WTC11 (cell line): Measurements from ENCODE around the gene TTC38. TPM values are rescaled to one million over a fixed set of nuclear protein-coding genes. Genes with fewer than 3 reads are reported as not detected.

Experiments used
- ATAC-seq: fragments of 200-7000 bp; cut with Tn5 transposase; 2 replicates; pipeline ENCODE4 v1.10.0; 2021; ENCODE audit warnings: mild to moderate bottlenecking, moderate library complexity
- CTCF ChIA-PET: fragments of 300-600 bp; sonication (Branson Sonifier 250); formaldehyde crosslinking; loops from one replicate; lab custom pipeline; 2021; ENCODE audit warnings: antibody characterized with exemption; lab: Charles Lee
- POLR2A ChIA-PET: fragments of 350-600 bp; sonication (Branson Sonifier 250); formaldehyde crosslinking; loops from one replicate; lab custom pipeline; 2021; ENCODE audit warnings: antibody characterized with exemption; lab: Charles Lee
- DNase-seq: peaks from one replicate; pipeline ENCODE4 v3.0.0; 2021; ENCODE audit warnings: low spot score
- H3K27ac Mint-ChIP-seq: 2 replicates; pipeline ENCODE4 v1.8.0; 2021; ENCODE audit warnings: mixed read lengths
- H3K27me3 Mint-ChIP-seq: 2 replicates; pipeline ENCODE4 v1.8.0; 2021; ENCODE audit warnings: low read depth, mild to moderate bottlenecking, moderate library complexity, mixed read lengths
- H3K36me3 Mint-ChIP-seq: 2 replicates; pipeline ENCODE4 v1.8.0; 2021; ENCODE audit warnings: mixed read lengths
- H3K4me1 Mint-ChIP-seq: 2 replicates; pipeline ENCODE4 v1.8.0; 2022; ENCODE audit warnings: mixed read lengths
- H3K4me3 Mint-ChIP-seq: 2 replicates; pipeline ENCODE4 v1.8.0; 2021; ENCODE audit warnings: mild to moderate bottlenecking, moderate library complexity, mixed read lengths
- H3K9me3 Mint-ChIP-seq: 2 replicates; pipeline ENCODE4 v1.8.0; 2021; ENCODE audit warnings: mixed read lengths
- CBFB ChIP-seq: sonication (generic); formaldehyde crosslinking; IDR thresholded peaks from 2 replicates; pipeline ENCODE4 v1.8.1; 2022; ENCODE audit warnings: mild to moderate bottlenecking, low read depth, missing genetic modification reagents
- HMGA2 ChIP-seq: fragments of 250-450 bp; sonication (Bioruptor Pico); IDR thresholded peaks from 2 replicates; pipeline ENCODE4 v1.4.0; 2021; ENCODE audit warnings: mild to moderate bottlenecking, moderate library complexity
- JAZF1 ChIP-seq: fragments of 250-450 bp; sonication (Bioruptor Pico); IDR thresholded peaks from 2 replicates; pipeline ENCODE4 v1.9.0; 2021; ENCODE audit warnings: moderate library complexity, mild to moderate bottlenecking, inconsistent platforms
- KAT7 ChIP-seq: sonication (generic); formaldehyde crosslinking; IDR thresholded peaks from 2 replicates; pipeline ENCODE4 v1.8.1; 2023; ENCODE audit warnings: missing genetic modification reagents, mild to moderate bottlenecking, borderline replicate concordance
- PRRX2 ChIP-seq: fragments of 250-450 bp; sonication (Bioruptor Pico); IDR thresholded peaks from 2 replicates; pipeline ENCODE4 v1.8.0; 2021; ENCODE audit warnings: mild to moderate bottlenecking
- SMAD3 ChIP-seq: sonication (generic); formaldehyde crosslinking; IDR thresholded peaks from 2 replicates; pipeline ENCODE4 v1.8.0; 2022; ENCODE audit warnings: missing genetic modification reagents, mild to moderate bottlenecking, borderline replicate concordance
- SMAD4 ChIP-seq: sonication (generic); formaldehyde crosslinking; IDR thresholded peaks from 2 replicates; pipeline ENCODE4 v1.8.0; 2022; ENCODE audit warnings: mild to moderate bottlenecking, missing genetic modification reagents
- TCF7 ChIP-seq: sonication (generic); formaldehyde crosslinking; IDR thresholded peaks from 2 replicates; pipeline ENCODE4 v1.8.0; 2022; ENCODE audit warnings: mild to moderate bottlenecking, low read depth, missing genetic modification reagents, moderate library complexity
- ZNF219 ChIP-seq: sonication (generic); formaldehyde crosslinking; IDR thresholded peaks from 2 replicates; pipeline ENCODE4 v1.8.0; 2023; ENCODE audit warnings: missing genetic modification reagents, mild to moderate bottlenecking, borderline replicate concordance
- ZNF671 ChIP-seq: fragments of 250-450 bp; sonication (Bioruptor Pico); IDR thresholded peaks from 2 replicates; pipeline ENCODE4 v1.8.0; 2021; ENCODE audit warnings: mild to moderate bottlenecking
- total RNA-seq: library from RNA; stranded (reverse); gene quantifications from 3 replicates; pipeline ENCODE4 v1.2.3, GENCODE V29; 2021
- TF ChIP-seq, protein P1 (sequence below): sonication (generic); formaldehyde crosslinking; IDR thresholded peaks from 2 replicates; pipeline ENCODE4 v1.8.1; 2022; ENCODE audit warnings: missing genetic modification reagents, borderline replicate concordance
- TF ChIP-seq, protein P2 (sequence below): sonication (generic); formaldehyde crosslinking; conservative IDR thresholded peaks from 2 replicates; pipeline ENCODE4 v1.8.1; 2023; ENCODE audit warnings: mild to moderate bottlenecking, low read depth, missing genetic modification reagents, moderate library complexity
- TF ChIP-seq, protein P3 (sequence below): sonication (generic); formaldehyde crosslinking; IDR thresholded peaks from 2 replicates; pipeline ENCODE4 v1.8.0; 2023; ENCODE audit warnings: mild to moderate bottlenecking, missing genetic modification reagents
- TF ChIP-seq, protein P4 (sequence below): sonication (generic); formaldehyde crosslinking; IDR thresholded peaks from 2 replicates; pipeline ENCODE4 v1.8.1; 2023; ENCODE audit warnings: mild to moderate bottlenecking, missing genetic modification reagents, moderate library complexity
- TF ChIP-seq, protein P5 (sequence below): fragments of 250-450 bp; sonication (Bioruptor Pico); IDR thresholded peaks from 2 replicates; pipeline ENCODE4 v1.8.0; 2021; ENCODE audit warnings: mild to moderate bottlenecking
- TF ChIP-seq, protein P6 (sequence below): sonication (generic); formaldehyde crosslinking; IDR thresholded peaks from 2 replicates; pipeline ENCODE4 v1.8.0; 2022; ENCODE audit warnings: mild to moderate bottlenecking, missing genetic modification reagents

TTC38 gene
- total RNA-seq, 1 experiment from 2014 or later: 20.7 TPM

DNA sequence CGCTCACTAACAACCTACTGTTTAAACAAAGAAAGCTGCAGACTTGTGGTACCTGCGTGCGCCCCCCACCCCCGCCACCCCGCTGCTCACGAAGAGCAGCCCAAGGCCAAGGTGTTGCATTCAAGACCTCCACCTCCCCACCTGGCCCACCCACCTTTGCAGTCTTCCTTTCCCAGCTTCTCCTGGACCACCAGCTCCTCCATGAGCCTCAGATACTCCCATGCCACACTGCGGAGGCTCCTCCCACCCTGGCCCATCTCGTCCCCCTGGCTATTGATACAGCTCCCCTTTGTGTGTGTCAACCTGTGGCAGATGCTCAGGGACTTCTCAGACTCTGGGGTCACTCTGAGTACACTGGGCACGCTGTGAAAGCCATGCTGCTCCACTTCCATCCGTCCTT is 21.6 kb upstream of the TTC38 start:
- Mint-ChIP-seq H3K27ac (no peak overlapping the region), H3K4me3 (no peak overlapping the region), H3K4me1 (peaks cover 6% of the 10 kb centered on the region), H3K36me3 (peaks cover 4% of the 10 kb centered on the region; the same call in 1 of the 2 replicates), H3K9me3 (no peaks in the 10 kb centered on the region), H3K27me3 (peaks cover 4% of the 10 kb centered on the region)
- no peak for DNase-seq
- CTCF ChIA-PET: interaction anchor here (1.2 kb wide), 1 partner anchor 251 kb away, joined by 6 read pairs; no protein-coding TSS in a partner anchor
- TF ChIP-seq SMAD3 (CRISPR knock-in tag) (no peak), JAZF1 (CRISPR knock-in tag) (no peak), PRRX2 (no peak), ZNF671 (CRISPR knock-in tag) (no peak), CBFB (CRISPR knock-in tag) (no peak), ZNF219 (no peak), KAT7 (CRISPR knock-in tag) (no peak), HMGA2 (CRISPR knock-in tag) (no peak), SMAD4 (no peak), TCF7 (CRISPR knock-in tag) (no peak)
- TF ChIP-seq, protein P1, sequence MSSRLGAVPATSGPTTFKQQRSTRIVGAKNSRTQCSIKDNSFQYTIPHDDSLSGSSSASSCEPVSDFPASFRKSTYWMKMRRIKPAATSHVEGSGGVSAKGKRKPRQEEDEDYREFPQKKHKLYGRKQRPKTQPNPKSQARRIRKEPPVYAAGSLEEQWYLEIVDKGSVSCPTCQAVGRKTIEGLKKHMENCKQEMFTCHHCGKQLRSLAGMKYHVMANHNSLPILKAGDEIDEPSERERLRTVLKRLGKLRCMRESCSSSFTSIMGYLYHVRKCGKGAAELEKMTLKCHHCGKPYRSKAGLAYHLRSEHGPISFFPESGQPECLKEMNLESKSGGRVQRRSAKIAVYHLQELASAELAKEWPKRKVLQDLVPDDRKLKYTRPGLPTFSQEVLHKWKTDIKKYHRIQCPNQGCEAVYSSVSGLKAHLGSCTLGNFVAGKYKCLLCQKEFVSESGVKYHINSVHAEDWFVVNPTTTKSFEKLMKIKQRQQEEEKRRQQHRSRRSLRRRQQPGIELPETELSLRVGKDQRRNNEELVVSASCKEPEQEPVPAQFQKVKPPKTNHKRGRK (CRISPR knock-in tag): no peak
- TF ChIP-seq, protein P2, sequence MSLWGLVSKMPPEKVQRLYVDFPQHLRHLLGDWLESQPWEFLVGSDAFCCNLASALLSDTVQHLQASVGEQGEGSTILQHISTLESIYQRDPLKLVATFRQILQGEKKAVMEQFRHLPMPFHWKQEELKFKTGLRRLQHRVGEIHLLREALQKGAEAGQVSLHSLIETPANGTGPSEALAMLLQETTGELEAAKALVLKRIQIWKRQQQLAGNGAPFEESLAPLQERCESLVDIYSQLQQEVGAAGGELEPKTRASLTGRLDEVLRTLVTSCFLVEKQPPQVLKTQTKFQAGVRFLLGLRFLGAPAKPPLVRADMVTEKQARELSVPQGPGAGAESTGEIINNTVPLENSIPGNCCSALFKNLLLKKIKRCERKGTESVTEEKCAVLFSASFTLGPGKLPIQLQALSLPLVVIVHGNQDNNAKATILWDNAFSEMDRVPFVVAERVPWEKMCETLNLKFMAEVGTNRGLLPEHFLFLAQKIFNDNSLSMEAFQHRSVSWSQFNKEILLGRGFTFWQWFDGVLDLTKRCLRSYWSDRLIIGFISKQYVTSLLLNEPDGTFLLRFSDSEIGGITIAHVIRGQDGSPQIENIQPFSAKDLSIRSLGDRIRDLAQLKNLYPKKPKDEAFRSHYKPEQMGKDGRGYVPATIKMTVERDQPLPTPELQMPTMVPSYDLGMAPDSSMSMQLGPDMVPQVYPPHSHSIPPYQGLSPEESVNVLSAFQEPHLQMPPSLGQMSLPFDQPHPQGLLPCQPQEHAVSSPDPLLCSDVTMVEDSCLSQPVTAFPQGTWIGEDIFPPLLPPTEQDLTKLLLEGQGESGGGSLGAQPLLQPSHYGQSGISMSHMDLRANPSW (CRISPR knock-in tag): no peak
- TF ChIP-seq, protein P3, sequence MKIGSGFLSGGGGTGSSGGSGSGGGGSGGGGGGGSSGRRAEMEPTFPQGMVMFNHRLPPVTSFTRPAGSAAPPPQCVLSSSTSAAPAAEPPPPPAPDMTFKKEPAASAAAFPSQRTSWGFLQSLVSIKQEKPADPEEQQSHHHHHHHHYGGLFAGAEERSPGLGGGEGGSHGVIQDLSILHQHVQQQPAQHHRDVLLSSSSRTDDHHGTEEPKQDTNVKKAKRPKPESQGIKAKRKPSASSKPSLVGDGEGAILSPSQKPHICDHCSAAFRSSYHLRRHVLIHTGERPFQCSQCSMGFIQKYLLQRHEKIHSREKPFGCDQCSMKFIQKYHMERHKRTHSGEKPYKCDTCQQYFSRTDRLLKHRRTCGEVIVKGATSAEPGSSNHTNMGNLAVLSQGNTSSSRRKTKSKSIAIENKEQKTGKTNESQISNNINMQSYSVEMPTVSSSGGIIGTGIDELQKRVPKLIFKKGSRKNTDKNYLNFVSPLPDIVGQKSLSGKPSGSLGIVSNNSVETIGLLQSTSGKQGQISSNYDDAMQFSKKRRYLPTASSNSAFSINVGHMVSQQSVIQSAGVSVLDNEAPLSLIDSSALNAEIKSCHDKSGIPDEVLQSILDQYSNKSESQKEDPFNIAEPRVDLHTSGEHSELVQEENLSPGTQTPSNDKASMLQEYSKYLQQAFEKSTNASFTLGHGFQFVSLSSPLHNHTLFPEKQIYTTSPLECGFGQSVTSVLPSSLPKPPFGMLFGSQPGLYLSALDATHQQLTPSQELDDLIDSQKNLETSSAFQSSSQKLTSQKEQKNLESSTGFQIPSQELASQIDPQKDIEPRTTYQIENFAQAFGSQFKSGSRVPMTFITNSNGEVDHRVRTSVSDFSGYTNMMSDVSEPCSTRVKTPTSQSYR (CRISPR knock-in tag): no peak
- TF ChIP-seq, protein P4, sequence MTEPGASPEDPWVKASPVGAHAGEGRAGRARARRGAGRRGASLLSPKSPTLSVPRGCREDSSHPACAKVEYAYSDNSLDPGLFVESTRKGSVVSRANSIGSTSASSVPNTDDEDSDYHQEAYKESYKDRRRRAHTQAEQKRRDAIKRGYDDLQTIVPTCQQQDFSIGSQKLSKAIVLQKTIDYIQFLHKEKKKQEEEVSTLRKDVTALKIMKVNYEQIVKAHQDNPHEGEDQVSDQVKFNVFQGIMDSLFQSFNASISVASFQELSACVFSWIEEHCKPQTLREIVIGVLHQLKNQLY: no peak
- TF ChIP-seq, protein P5, sequence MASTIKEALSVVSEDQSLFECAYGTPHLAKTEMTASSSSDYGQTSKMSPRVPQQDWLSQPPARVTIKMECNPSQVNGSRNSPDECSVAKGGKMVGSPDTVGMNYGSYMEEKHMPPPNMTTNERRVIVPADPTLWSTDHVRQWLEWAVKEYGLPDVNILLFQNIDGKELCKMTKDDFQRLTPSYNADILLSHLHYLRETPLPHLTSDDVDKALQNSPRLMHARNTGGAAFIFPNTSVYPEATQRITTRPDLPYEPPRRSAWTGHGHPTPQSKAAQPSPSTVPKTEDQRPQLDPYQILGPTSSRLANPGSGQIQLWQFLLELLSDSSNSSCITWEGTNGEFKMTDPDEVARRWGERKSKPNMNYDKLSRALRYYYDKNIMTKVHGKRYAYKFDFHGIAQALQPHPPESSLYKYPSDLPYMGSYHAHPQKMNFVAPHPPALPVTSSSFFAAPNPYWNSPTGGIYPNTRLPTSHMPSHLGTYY (CRISPR knock-in tag): no peak
- TF ChIP-seq, protein P6, sequence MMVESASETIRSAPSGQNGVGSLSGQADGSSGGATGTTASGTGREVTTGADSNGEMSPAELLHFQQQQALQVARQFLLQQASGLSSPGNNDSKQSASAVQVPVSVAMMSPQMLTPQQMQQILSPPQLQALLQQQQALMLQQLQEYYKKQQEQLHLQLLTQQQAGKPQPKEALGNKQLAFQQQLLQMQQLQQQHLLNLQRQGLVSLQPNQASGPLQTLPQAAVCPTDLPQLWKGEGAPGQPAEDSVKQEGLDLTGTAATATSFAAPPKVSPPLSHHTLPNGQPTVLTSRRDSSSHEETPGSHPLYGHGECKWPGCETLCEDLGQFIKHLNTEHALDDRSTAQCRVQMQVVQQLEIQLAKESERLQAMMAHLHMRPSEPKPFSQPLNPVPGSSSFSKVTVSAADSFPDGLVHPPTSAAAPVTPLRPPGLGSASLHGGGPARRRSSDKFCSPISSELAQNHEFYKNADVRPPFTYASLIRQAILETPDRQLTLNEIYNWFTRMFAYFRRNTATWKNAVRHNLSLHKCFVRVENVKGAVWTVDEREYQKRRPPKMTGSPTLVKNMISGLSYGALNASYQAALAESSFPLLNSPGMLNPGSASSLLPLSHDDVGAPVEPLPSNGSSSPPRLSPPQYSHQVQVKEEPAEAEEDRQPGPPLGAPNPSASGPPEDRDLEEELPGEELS (CRISPR knock-in tag): no peak
- no peak for ATAC-seq
- POLR2A ChIA-PET: no interaction called here
